GM18517 (cell line): ENCODE measurements around the gene ZMIZ1.
A peak's percentile ranks its signal among the peaks of the same experiment; 100 is the strongest.

Experiments
- ATAC-seq: cut with Tn5 transposase; IDR thresholded peaks from one replicate; pipeline ENCODE4 v1.9.1; 2021; ENCODE audit warnings: mild to moderate bottlenecking, moderate library complexity; ENCODE audit not compliant: unreplicated experiment

The ZMIZ1 gene

GRCh38 chr10:79182781-79183467 lies 114.2 kb downstream of the ZMIZ1 start:
- no peak for ATAC-seq

- ATAC-seq: no peak
Observed at GRCh38 chr10:79183468-79183865, 114.7 kb downstream of the ZMIZ1 start.

GRCh38 chr10:79184145-79184625 lies 115.4 kb downstream of the ZMIZ1 start:
- ATAC-seq: no peak

GRCh38 chr10:79184657-79185056 lies 115.9 kb downstream of the ZMIZ1 start:
- ATAC-seq: no peak

GRCh38 chr10:79185067-79185774 lies 116.5 kb downstream of the ZMIZ1 start:
- ATAC-seq: no peak

- ATAC-seq: no peak
Observed at GRCh38 chr10:79185796-79186374, 117.1 kb downstream of the ZMIZ1 start.

GRCh38 chr10:79186486-79187120 lies 117.8 kb downstream of the ZMIZ1 start:
- ATAC-seq: no peak

- ATAC-seq: no peak
Observed at GRCh38 chr10:79187121-79187940, 118.6 kb downstream of the ZMIZ1 start.

- ATAC-seq: no peak
Observed at GRCh38 chr10:79188154-79188965, 119.6 kb downstream of the ZMIZ1 start.

- ATAC-seq: no peak
Observed at GRCh38 chr10:79189181-79189580, 120.4 kb downstream of the ZMIZ1 start.

- no peak for ATAC-seq
Observed at GRCh38 chr10:79189853-79190435, 121.2 kb downstream of the ZMIZ1 start.

GRCh38 chr10:79190740-79191261 lies 122.0 kb downstream of the ZMIZ1 start:
- ATAC-seq: no peak

- no peak for ATAC-seq
Observed at GRCh38 chr10:79191951-79192676, 123.3 kb downstream of the ZMIZ1 start.

GRCh38 chr10:79192677-79193003 lies 123.9 kb downstream of the ZMIZ1 start:
- no peak for ATAC-seq

GRCh38 chr10:79193694-79194382 lies 125.1 kb downstream of the ZMIZ1 start:
- no peak for ATAC-seq

GRCh38 chr10:79195091-79195923 lies 126.5 kb downstream of the ZMIZ1 start:
- ATAC-seq: peak; percentile 71
